Posterior vena cava (tissue), 2 donors: ENCODE measurements around the gene EIF3D. TPM values are rescaled to one million over a fixed set of nuclear protein-coding genes. Genes with fewer than 3 reads are reported as not detected.

Experiments
- total RNA-seq, 2 donors: library from RNA; stranded (reverse); fragmentation: NEBNext Ultra II Directional; extraction: Animal tissue kit (Norgen Biotek cat#: 25700); gene quantifications; one replicate each; pipeline ENCODE4 v1.2.1, GENCODE V29; 2021
- donor health status: DM: yes; HTN: yes; CAD: no.
- donor health status: DM: yes; HTN: yes; CAD: no.

EIF3D gene
- total RNA-seq, 2 donors from 2014 or later: 98.6 to 106 TPM

Other genes with a start within 250 kb of the EIF3D start
- gene MYH9, start 141.2 kb downstream of the EIF3D start, total RNA-seq: 100 to 1,000 TPM; 831 to 938 TPM
- gene TXN2, start 47.5 kb downstream of the EIF3D start, total RNA-seq: 10 to 100 TPM; 38.7 to 50.1 TPM
- 10 to 100 TPM in 1 of 2 donors, 1 to 10 TPM in 1; 7.9 to 17.2 TPM for gene FOXRED2, start 22.1 kb downstream of the EIF3D start, total RNA-seq
- not detected for gene CACNG2, start 174.6 kb upstream of the EIF3D start, total RNA-seq
- gene IFT27, start 247.0 kb upstream of the EIF3D start, total RNA-seq: 10 to 100 TPM; 12.3 to 18.6 TPM